ENCODE measurements around the gene NUP93.
A peak's percentile ranks its signal among the peaks of the same experiment; 100 is the strongest.
"Not testable (repeated sequence)": the region's sequence is repeated elsewhere in the genome, so short reads cannot be mapped to it uniquely, and the experiment has no call there.

The NUP93 gene

DNA sequence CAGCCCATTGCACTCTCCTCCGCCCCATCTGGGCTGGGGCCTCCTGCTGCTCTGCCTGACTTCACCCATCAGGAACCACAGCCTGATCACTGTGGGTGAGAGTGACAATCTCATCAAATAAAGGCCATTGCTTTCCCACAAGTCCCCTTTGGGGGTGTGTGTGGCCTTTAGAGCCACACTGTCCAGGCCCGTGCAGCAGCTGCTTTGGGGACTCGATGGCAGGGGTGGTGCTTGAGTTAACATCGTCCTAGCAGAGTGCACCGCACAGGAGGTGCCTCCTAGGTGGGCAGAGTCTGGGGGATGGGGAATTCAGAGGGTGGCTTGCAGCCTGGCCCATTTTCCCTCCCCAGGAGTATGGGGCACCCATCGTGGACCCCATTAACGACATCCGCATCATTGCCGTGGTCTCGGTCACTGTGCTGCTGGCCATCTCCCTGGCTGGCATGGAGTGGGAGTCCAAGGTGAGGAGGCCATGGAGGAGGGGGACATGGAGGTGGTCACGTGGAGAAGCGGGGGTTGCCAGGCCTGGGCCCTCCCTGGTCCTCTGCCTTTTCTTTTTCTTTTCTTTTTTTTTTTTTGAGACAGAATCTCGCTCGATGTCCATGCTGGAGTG, 140.5 kb downstream of the NUP93 start:
- no peak for DNase-seq (ENCODE audit: low read depth)

DNA sequence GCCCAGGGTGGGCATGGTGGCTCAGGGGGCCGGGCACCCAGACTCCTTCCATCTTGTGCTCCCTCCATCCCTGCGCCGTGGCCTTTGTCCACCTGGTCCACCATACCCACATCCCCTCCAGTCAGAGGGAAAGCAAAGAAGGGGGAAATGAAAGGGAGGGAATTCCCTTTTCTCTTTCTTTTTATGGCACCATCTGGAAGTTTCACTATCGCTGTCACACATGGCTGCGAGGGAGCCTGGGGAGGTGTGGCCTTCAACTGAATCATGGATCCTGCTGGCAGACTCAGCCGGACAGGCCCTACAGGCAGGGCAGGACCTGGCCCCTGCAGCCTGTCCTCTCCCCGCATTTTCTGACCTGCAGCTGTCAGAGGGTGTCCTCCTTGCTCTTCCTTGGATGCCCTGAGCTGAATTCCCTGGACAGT, 141.3 kb downstream of the NUP93 start:
- peak; percentile 47 for DNase-seq (ENCODE audit: low read depth)

DNA sequence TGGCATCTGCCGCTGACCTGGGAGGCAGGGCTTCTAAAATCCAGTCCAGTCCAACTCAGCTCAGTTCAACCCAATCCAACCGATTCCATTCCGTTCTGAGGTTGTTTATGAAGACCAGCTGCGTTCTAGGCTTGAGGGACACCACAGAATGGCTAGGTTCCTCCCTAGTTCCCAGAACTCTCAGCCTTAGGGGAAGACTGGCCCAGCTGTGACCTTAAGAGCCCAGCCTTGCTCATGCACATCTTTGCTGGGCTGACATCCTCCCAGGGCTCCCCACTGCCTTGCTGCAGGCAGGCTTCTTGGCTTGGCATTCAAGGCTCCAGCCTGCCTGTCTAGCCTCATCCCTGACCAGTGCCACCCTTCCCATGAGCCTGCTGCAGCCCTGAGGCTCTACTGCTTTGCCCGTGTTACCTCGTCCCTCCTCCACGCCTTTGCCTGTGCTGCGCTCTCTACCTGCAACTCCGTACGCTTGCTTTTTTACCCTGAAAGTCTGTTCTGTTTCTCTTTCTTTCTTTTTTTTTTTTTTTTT, 143.0 kb downstream of the NUP93 start:
- DNase-seq (ENCODE audit: low read depth), result no peak

DNA sequence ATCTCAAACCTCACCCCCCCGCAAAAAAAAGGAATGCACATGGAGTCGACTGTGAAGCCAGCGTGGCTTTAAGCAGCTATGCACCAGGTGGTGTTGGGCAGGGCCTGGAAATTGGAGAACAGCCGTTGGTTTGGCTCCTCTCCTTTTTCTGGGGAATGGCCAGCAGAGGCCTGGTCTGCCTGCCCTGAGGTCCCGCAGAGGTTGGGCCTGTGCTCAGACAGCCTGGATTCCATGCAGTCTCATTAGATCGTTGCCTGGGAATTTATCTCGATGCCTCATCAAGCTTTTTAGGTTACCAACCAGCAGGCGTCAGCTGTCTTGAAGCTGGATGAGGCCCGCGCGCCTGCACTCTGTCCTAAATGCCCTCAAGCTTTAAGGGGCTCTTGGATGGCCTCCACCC, 144.9 kb downstream of the NUP93 start:
- DNase-seq (ENCODE audit: low read depth), result no peak

DNA sequence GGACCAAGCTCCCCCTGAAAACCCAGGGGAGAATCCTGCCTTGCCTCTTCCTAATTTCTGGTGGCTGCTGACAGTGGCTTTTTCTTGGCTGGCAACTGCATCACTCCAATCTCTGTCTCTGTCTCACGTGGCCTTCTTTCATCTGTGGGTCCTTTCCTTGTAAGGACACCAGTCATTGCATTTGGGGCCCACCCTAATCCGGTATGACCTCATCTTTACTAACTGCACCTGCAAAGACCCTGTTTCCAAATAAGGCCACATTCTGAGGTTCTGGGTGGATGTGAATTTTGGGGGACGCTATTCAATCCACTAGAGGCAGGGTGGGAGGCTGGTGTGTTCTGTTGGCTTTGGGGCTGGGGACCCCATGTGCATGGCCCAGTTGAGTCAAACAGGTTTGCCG, 146.1 kb downstream of the NUP93 start:
- no peak for DNase-seq (ENCODE audit: low read depth)

DNA sequence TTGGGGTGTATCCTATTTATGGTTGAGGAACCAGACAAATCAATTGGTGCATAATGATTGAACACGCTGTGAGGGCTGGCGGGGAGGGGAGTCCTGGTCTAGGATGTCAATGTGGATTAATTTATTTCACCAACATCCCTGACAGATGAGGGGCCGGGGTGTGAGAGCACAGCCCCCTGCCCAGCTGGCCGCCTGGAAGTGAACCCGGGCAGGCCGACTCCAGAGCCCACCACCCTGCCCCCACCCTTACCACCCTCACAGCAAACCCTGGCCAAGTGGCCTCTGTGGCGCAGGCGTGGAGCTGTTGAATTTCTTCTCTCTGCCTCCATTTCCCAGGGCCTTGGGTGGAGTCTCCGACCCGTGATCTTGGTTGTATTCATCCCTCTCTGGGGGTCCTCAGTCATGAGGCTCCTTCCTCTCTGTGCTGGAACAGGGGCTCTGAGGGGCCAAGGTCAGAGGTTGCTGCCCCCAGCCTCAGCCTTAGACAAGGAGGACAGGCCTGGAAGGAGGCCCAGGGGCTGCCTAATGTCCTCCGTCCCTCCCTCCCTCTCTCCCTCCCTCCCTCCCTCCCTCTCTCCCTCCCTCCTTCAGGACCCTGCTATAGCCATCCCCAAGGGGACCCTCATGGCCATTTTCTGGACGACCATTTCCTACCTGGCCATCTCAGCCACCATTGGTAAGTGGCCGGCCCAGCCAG, 147.7 kb downstream of the NUP93 start:
- DNase-seq (ENCODE audit: low read depth), result no peak

DNA sequence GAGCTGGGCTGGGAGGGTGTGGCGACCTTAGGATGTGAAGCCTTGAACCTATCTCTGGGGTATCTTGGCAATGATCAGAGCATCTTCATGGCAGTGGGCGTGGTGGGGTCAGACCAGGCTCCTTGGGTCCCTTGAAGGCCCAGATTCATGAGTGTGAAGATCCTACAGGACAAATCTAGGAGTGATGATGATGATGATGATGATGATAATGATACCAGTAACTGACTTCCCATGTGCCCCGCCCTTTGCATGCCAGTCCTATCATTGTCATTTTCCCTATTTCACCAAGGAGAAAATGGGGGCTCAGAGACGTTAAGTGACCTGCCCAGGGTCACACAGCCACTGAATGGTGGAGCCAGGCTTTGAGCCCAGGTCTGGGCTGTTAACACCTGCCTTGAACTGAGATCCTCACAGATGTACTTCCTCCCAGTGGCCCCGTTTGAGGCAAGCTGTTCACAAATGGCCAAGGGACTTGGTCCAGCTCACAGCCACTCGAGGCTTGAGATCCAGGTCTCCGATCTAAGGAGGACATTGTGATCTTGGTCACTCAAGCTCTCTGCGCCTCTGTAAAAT, 148.4 kb downstream of the NUP93 start:
- DNase-seq (ENCODE audit: low read depth), result no peak

DNA sequence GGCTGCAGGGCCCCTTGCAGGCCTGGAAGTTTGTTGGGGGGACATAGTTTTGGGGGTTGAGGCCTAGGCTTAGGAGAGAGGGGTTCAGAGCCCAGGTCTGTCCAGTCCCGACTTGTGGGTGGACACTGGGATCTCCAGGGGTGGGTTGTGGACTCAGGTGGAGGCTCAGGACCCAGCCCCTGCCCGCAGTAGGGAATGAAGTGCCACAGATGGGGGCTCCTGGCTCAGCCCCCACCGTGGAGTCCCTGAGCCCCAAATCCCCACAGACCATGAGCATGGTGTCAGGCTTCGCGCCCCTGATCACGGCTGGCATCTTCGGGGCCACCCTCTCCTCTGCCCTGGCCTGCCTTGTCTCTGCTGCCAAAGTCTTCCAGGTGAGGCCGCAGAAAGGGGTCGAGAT, 149.3 kb downstream of the NUP93 start:
- no peak for DNase-seq (ENCODE audit: low read depth)

DNA sequence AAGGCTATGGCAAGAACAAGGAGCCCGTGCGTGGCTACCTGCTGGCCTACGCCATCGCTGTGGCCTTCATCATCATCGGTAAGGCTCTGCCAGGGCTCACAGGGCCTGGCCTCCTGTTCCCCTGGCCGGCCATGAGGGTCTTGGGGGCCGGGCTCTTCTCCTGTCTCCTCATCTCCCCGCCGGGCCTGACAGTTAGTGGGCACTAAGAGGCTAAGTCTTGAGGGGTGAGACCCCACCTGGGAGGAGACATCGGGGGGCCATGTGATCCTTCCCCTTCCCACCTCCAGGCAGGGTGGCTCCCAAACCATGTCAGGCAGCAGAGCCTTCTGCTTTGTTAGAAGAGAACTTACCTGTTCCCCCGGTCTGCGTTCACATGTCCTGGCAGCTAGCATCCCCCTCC, 150.2 kb downstream of the NUP93 start:
- no peak for DNase-seq (ENCODE audit: low read depth)

DNA sequence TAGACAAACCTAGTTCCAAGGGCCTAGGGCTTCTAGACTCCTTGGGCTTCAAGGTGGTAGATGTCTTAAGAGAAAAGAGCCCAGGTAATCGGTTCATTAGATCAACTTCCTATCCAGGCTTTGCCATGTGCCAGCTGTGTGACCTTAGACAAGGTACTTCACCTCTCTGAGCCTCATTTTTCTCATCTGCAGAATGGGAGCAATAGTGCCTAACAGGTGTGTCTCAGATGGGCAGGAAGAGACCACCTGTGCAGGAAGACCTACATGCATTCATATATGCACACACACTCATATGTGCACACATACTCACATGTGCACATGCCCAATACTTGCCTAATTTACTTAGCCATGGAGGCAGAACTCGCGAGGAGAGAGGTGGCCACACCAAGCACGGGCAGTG, 150.8 kb downstream of the NUP93 start:
- DNase-seq (ENCODE audit: low read depth), result no peak

DNA sequence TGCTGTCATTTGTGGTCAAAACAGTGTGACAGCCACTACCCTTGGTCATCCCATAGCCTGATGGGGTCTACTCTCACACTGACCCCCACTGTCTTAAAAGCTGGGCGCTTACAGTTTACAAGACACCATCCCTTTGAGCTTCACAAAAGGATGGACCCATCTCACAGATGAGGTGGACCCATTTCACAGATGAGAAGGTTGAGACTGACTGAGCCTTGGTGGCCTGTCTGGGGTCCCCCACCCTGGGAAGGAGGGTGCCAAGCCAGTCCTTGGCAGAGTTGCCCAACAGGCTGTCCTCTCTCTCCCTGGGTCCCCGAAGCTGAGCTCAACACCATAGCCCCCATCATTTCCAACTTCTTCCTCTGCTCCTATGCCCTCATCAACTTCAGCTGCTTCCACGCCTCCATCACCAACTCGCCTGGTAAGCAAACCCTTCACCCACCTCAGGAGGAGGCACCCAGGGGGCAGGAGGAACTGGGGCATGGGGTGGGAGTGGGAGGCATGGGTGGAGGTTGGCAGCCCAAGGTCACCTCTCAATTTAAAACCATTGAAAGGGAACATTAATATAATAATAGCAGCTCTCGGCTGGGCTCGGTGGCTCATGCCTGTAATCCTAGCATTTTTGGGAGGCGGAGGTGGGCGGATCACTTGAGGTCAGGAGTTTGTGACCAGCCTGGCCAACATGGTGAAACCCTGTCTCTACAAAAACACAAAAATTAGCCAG, 152.3 kb downstream of the NUP93 start:
- DNase-seq (ENCODE audit: low read depth), result no peak

DNA sequence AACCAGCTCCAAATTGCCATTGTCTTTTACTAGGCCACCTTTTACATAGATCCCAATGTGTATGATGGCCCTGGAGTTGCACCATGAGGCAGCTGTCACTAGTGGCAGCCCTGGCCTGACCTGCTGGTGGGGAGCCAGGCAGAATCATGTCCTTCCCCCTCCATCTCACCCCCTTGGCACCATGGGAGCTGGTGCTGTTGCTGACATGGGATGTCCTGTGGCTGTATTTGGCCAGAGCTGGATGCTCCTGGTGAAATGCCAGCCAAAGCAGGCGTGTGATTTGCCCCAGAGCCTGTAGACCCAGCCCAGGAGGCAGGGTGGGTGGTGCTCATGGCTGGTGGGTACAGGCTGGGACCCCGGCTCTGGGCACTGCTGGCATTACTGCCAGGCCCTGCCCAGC, 153.7 kb downstream of the NUP93 start:
- DNase-seq (ENCODE audit: low read depth), result no peak

DNA sequence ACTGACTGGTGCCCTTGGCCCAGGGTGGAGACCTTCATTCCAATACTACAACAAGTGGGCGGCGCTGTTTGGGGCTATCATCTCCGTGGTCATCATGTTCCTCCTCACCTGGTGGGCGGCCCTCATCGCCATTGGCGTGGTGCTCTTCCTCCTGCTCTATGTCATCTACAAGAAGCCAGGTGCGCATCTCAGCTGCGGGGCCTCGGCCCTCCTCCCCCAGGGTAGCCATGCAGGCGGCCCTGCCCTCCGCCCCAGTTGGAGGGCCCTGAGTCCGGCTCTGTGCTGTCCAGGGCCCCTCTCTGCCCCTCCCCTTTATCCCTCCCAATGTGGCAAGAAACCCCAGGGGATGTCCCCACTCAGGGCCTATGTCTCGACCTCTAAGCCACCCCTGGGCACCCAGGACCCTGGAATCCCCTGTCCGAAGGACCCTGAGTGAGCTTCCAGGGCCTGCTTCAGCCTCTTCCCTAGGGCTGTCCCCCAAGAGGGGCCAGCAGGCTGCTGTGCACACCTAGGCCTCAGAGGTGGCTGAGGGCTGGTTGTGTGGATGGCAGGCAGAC, 154.2 kb downstream of the NUP93 start:
- DNase-seq (ENCODE audit: low read depth), result no peak

DNA sequence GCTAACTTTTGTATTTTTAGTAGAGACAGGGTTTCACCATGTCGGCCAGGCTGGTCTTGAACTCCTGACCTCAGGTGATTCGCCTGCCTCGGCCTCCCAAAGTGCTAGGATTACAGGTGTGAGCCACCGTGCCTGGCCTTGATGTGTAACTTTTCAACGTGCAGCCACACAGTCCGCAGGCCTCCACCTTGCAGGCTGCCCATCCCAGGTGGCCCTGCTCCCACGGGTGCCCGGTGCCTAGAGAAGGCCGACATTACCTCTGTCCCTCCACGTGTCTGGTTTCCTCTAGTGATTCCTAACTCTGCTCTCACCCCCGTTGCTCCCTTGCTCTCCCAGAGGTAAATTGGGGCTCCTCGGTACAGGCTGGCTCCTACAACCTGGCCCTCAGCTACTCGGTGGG, 155.0 kb downstream of the NUP93 start:
- DNase-seq (ENCODE audit: low read depth), result not testable (repeated sequence)

DNA sequence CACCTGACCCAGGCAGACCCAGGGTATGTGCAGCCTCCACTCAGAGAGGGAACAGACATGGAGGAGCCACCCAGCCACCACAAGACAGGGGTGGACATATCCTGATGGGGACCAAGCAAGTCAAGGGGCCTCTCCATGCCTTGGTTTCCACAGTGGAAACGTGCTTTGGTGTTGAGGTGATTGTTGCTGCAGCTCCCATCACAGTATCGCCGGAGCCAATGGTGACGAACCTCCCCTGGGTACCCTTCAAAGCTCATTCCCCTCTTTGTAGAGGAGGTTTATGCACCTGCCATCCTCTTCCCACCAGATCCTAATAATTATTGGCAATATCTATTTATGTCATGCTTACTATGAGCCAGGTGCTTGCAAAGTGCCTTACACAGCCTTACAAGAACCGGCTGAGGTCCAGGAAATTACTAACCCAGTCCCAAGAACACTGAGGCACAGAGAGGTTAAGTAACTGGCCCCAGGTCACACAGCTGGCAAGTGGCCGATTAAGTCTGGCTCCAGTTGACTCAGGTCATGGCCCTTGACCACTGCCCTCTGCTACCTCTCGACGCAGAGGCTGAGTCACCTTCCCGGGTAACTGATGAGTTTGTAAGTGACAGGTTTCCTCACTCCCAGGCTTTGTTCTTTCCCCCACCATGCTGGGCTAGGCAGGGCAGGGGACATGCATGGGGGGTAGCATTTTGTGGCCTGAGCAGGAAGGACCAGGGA, 155.7 kb downstream of the NUP93 start:
- DNase-seq (ENCODE audit: low read depth), result no peak

DNA sequence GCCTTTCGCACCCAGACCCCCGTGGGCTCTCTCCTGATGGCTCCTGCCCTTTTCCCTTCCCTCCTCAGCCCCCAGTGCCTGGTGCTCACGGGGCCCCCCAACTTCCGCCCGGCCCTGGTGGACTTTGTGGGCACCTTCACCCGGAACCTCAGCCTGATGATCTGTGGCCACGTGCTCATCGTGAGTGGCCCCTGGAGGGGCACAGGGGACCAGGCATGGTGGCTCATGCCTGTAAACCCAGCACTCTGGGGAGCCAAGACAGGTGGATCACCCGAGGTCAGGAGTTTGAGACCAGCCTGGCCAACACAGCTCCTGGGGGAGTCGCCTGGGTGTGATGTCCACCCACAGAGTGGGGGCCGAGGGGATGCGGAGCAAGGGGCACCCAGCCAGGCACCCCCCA, 156.4 kb downstream of the NUP93 start:
- no peak for DNase-seq (ENCODE audit: low read depth)

DNA sequence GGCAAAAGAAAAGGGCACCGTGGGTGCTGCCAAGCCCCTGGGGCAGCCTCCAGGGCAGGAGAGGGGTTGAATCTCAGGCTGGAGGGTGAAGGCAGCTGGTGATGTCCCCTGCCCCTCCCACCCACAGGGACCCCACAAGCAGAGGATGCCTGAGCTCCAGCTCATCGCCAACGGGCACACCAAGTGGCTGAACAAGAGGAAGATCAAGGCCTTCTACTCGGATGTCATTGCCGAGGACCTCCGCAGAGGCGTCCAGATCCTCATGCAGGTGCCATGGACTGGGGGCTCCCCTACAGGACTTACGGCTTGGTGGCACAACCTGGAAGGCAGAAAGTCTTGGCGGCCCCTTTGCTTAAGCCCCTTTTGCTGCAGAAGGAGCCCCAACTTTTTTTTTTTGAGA, 156.9 kb downstream of the NUP93 start:
- no peak for DNase-seq (ENCODE audit: low read depth)

DNA sequence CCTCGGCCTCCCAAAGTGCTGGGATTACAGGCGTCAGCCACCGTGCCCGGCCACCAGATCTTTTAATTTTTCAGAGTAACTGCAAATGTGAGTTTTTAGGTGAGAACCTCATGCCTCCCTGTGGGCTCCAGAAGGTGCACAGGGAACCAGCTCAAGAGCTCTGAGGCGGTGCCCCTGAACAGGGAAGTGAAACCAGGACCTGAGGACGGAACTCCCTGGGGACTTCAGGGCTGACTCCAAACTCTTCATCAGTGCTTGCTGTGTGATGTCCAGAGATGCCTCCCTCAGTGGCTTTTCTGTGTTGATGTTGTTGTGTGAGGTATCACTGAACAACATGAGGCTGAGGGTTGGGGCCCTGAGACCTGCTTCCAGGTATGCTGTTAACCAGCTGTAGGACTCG, 158.9 kb downstream of the NUP93 start:
- DNase-seq (ENCODE audit: low read depth), result no peak

DNA sequence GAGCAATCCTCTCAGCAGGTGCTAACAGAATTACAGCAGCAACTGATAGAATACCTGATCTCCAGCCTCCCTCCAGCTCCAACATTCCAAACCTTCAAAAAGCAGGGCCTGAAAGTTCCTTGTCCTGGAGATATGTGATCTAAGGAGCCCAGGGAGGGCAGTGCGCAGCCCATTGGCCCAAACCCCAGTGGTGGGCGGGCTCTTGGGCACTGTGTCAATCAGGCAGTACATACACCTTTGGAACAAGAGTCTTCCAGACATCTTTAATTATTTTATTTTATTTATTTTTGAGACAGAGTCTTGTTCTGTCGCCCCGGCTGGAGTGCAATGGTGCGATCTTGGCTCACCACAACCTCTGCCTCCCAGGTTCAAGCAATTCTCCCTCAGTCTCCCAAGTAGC, 159.3 kb downstream of the NUP93 start:
- DNase-seq (ENCODE audit: low read depth), result no peak

DNA sequence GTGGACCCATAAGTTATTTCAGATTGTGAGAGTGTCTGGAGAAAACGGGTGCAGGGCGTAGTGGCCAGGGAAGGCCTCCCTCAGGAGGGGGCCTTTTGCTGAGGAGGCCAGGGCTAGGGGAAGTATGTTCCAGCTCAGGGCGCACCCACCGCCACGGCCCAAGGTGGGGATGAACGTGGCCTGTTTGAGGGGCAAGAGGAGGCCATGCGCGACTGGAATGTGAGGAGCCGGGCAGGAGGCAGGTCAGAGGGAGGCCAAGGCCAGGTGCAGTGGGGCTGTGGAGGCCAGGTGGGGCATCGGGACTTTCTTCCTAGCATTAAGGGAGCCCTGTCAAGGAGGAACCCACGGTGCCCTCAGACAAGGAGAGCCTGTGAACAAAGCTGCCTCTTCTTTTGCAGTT, 161.8 kb downstream of the NUP93 start:
- DNase-seq (ENCODE audit: low read depth), result no peak

DNA sequence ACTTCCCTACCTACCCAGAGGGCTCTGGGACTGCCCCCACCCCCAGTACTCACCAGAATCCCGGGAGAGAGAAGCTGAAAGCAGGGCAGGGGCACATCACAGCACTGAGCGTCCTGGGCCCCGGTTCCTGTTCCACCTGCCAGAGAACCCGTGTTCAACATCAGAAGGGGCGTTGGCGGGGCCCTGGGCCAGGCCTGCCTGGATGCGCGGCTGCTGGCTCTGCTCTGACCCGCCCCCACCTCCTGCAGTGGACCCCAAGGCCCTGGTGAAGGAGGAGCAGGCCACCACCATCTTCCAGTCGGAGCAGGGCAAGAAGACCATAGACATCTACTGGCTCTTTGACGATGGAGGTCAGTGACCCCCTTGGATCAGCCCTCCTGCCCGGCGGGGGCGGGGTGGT, 162.8 kb downstream of the NUP93 start:
- no peak for DNase-seq (ENCODE audit: low read depth)

DNA sequence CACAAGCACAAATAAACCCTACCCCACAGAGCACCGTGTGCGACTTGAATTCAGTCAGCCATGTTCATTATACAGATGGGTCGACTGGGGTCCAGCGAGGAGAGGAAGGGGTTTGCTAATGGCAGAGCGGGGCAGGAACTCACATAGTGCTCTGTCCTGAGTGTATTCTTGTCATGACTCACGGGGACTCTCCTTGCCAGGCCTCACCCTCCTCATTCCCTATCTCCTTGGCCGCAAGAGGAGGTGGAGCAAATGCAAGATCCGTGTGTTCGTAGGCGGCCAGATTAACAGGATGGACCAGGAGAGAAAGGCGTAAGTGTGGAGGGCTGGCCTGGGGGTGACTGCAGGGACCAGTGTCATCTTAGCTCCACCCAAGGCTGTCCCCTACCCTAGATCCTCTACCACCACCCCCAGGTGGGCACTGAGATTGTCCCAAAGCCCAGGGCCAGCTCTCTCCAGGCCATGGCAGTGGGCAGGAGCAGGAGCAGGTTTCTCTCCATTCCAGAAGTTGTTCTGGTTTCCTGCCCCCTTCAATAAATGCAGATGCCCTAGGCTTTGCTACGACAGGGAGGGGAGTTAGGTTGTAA, 164.5 kb downstream of the NUP93 start:
- DNase-seq (ENCODE audit: low read depth), result no peak
